ENCODE results near the gene OCA2.

The OCA2 gene

DNA sequence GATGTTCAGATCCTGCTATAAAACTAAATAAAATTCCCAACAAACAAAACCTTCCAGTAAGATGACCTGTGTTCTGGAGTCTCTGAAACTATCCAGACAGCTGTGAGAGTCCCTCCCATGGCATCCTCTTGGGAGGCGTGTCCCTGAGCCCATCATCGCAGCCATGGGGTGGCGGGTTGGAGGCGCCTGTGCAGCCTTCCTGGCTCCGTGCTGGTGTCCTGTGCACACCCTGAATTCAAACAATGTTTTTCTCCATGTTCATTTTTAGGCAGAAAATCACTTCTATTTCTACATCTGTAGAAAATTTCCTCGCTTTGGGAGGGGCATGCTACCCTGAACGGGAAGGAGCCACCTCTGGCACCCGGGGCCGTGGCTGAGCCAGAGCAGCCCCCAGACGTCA is 19.4 kb upstream of the OCA2 start:
- DNase-seq = no peak

DNA sequence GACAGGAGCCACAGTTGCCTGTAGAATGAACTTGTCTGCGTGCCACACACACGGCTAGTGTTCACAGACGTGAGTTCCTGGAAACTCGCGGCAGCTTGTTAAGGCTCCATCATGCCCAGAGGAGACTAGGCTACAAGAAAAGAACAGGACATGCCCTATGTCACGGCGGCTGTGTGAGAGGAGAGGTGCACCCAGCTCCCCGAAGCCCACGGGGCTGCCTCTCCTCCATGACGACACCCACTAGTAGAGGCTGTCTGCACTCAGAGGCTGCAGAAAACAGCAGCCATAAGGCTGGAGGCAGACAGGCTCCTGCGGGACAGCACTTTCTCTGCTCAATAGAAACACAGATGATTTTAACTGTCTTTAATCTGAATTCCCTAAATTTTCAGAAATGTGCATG is 19.0 kb upstream of the OCA2 start:
- DNase-seq = no peak

DNA sequence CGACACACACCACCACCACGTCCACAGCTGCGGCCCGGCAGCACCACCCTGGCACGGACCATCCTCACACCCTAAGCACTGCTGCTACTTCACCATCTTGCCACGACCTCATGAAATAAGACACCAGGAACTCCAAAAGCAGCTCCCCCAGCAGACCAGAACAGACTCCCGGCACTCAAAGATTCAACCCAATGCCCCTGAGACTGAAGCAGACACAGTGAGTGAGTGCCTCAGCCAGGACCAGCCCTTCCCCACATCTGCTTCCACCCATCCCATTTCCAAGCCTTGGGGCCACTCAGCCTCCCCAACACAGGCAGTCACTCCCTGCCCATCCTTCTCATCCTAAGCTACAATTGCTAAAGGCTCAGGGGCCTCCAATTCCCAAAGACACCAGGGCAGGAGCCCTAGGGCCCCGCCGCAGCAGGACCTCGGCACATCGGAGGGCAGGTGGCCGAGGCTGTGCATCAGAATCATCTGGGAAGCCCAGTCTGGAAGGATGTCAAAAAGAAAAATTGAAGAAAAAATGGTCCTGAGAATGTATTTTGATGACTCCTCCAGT is 18.4 kb upstream of the OCA2 start:
- DNase-seq = no peak

DNA sequence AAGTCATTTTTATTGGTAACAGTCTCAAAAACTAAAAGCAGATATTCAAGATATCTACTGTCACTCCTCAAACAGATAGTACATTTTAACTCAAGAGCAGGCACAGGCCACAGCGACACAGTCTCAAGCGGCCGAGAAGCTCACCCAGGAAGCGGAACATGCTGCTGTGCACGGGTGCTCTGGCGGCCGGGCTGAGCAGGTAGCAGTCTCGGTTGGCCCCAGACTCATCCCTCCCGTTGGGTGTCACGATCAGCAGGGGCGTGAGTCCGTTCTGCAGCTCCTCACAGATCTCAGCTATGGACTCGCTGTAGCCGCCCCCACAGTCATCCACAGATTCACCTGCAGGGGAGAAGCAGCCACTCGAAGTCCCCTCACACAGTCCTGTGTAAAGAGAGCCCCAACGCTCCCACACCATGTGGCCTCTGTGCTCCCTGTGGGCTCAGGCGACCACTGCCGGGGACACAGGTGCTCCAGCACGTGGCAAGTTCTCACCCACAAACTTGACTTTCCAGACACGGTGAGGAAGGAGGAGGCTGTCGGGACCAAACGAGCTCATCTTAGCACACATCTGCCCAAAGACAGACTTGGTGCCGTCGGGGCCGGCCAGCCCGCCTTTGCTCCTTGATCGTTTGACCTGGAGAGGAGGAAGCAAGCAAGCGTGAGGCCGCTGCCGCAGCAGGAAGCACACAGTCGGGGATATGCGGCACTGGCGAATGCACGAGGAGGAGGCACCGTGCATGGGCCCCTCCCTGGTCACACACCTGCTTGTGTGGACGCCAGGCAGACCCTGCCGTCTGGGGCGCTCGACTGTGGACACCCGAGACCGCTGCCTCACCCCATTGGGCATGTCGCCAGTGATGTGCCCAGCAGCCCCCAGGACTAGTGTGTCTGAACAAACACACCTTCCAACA is 17.7 kb upstream of the OCA2 start:
- no peak for DNase-seq

DNA sequence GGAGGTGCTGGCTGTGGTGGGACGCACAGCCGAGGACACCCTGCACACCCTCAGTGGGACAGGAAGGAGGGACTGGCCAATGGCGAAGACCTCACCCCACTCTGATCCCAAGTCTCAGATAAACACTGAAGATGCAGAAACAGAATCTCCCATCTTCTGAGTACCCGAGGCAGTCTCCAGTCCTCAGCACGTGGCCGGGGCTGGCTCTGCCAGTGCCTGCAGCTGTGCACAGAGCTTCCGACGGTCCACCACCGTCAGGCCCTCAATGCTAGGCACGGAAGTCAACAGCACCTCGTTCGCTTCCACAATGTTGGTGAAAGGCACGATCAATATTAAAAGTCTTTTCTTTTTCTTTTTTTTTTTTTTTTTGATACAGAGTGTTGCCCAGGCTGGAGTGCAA is 16.8 kb upstream of the OCA2 start:
- DNase-seq = no peak

DNA sequence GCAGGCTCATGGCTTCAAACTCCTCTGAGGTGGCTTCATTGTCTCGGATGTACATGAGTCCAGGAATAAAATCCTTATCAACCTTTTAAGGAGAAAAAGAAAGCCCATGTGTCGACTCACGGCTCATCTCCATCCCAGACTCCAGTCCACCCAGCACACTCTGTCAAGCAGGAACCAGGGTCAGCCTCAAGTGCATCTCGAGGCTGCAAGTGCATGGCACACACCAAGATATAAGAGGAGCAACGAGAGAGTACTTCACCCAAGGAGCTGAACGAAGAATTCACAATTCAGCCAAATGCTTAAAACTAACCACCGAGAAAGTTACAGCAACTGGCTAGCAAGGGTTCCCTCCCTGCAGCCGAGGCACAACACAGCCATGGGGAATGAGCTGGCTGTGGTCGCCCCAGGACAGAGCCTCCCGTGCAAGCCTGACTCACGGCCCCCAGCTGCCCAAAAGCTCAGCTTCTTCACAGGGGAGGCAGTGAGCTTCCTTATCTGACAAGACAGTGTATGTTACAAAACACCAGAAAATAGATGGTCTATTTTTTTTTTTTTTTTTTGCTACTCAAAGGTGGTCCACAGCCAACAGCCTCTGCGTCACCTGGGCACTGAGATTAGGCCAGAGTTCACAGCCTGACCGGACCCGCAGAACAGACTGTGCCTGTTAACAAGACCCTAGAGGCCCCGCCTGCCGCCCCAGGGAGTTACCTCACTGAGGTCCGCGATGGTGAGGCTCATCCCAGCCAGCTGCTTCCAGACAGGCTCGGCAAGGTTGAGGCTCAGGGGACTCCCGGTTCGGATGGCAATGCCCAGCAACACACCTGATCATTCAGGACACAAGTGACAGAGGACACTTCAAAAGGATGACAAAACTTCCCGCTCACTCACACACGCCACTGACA is 15.9 kb upstream of the OCA2 start:
- DNase-seq = no peak

DNA sequence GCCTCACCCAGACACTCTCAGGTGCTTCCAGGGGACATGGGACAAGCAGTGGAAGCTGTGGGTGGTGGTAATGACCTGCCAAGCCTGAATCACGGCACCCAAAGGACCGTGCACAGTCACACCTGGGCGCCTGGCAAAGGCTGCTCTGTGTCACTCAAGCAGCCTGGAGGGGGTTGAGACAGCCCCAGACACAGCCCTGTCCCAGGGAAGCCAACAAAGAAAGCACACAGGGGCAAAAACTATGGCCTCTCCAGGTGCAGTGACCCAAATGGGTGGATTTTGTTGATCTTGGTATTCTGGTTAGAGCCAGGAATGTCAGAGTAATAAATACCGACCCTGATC is 15.0 kb upstream of the OCA2 start:
- no peak for DNase-seq

DNA sequence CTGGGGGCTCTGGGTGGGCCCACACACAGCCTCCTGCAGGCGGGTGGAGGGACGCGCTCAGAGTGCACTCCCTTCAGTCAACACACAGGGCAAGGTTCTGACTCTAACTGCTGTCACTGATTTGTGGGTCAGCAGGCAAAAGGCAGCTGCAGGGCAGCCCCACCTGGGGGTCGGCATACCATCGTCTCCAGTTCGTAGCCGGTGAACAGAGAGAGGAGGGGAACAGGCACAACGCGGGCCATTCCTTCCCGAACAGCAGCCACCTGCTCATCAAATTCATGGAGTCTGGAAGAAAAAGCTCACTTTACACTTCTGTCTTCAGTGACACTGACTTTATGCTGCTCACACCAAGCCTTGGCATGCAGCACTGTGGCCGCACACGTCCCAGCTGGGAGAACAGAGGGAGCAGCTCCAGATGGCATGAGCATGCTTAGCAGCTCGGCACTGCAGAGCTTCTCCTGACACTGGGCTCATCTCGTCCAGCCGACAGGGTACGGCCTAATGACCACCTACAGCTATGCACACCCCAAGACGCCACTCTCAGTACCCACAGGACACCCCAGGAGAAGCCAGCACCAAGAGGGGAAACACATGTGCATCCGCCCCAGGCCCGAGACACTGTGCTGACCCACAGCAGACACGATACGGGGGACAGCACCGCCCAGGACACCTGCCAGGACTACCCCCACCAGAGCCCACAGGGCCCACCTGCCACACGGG is 14.4 kb upstream of the OCA2 start:
- no peak for DNase-seq

DNA sequence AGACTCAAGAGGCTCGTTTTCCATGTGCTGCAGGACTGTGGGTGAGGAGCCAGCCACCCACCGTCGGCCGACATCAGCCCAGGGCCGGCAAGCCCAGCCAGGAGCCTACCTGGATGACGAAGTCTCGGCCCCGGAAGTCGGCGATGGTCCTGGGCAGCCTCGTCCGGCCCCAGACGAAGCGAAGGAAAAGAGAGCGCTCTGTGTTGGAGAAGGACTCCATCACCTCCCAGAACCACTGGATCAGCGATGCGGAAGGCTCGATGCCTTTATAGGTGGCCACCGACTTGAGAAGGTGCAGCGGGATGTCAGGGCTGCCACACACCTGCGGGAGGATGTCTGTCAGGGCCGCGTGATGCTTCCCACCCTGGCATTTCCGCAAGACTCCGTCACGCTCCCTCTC is 13.8 kb upstream of the OCA2 start:
- DNase-seq = no peak

DNA sequence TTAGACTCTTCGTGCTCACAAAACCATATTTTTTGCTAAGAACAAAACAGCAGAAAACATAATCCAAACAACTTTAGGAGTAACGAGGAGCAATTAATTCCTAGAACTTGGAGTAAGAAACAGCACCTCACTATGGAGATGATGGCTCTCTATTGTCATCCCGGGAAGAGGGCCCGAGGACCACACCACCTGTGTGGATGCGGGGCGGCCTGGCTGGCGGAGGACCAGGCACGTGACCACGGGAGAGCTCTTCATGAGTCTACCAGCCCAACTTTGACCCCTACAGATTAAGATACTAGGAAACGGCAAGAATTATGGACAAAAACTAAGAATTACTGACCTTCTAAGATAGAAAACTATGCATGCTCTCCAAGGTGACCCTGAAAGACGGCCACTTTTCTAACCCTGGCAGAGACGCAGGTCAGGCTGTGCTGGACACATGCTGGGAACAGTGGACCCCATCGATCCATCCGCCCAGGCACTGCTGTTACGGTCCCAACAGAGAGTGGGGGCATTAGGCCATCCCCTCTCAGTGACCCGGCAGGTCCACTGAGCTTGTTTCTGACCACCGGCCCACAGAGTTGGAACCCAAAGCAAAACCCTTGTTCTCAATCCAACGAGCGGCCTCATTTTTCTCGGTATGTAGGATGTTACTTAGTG is 13.1 kb upstream of the OCA2 start:
- DNase-seq = no peak

DNA sequence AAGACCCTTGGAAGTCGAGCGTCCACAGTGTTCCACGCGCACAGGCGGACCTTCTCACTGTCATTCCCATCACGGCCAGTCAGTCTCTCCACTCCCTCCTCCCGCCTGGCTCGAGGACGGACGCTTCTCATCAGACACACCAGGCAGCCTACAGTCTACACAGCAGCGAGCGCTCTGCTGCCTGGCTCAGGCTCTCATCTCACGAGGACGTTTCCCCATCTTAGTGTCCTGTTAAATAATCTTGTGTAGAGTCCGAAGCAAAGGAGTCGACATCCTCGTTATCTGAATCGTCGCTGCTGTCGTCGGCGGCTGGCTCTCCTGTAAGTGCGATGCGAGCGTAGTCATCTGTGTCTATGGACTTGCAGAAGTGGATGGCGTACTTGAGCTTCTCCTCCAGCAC is 12.4 kb upstream of the OCA2 start:
- DNase-seq = no peak

DNA sequence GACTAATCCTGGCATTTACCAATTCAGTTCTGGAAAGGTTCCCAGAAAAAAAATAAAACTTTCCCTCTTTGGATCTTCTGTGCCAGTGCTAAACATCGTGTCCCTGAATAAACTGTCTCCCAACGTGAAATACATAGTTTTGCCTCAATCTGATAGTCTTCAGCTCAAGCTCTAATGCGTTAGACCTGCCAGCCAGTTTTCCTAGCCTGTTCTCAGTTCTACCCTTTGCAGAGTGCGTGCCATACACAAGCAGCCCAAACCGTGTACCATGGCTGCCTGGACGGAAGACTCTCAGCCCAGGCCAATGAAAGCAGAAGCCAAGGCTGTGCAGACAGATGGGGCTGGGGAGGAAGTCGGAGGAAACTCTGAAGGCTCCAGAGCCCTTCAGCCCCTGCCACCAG is 11.4 kb upstream of the OCA2 start:
- DNase-seq = no peak

DNA sequence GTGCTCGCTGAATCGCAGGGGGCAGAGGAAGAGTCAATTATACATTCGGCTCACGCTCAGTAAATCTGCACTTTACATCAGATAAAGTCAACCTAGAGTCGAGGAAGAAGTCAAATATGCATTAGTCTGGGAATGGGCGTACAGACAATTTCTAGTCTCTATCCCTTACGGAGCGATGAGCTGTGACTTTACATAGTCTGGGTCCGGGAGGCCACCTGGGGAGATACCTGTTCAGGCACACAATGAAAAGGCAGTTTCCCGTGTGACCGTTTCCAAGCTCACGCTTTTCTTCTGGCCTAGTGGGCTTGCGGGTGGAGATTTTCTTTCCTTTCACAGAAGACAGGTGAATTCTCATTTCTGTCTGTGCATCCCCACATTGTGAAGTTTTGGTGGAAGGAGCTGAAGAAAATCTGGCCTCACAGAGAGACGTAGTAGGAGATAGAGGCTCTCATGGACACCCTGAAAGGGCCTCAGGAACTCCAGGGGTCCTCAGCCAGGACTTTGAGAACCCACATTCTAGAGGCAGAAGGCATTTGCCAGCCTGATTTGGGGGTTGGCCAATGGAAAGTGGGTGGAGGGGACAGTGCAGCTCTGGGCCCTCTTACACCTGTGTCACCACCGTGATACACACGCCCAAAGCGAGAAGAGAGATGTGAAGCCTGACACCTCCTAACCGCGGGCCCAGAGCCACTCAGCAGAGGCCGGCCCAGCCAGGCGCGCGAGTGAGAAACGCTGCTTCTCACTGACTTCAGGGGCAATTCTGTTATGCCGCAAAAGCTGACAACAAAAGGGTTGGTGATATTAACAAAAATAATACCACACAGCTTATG is 10.7 kb upstream of the OCA2 start:
- no peak for DNase-seq

DNA sequence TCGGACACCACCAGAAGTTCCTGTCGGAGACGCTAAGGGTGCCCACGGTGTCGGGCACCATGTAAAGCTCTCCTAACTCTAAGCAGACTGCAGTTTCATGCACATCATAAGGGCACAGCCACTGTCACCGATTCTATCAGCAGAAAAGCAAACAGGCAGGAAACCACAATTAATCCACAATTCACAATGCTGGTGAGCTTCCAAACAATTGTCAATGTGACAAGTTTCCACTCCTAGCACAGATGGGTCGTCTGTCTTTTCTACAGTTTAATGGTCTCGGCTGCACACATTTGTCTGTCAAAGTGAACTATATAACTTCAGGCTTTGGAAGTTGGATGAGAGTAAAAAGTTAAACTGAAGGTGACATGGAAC is 8.8 kb upstream of the OCA2 start:
- no peak for DNase-seq

DNA sequence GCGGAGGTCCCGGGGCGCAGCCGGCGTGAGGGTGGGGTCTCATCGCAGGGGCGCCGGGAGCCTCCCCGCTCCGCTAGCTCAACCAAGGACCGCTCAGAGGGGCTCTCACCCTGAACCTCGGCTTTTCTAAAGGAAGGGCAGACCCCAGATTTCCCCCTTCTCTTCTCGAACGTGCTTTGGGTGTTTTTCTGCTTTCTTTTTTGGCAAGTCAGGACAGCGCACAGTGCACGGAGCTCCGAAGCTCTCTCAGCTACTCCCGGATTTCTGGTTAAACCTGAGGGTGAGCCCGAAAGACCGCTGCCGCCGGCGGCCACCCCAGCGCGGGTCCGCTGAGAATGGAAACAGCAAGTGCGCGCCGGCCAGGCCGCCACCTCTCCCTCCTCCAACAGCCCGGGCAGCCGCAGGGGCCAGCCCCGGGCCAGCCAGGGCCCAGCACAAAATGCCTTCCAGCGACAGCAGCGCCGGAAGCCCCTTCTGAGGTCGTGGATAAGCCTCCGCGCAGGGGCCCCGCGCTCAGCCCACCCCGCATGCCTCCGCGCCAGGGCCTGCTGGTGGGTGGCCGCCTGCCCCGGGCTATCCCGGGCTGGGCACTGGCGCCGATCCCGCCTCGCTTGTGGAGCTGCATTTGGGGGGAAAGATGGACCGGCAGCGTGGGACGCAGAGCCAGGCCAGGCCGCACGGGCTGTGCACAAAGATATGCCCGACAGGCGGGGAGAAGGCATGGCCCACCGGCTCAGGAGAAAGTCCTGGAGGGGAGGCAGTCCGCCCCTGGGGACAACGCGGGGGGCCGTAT is 8.2 kb upstream of the OCA2 start:
- no peak for DNase-seq

DNA sequence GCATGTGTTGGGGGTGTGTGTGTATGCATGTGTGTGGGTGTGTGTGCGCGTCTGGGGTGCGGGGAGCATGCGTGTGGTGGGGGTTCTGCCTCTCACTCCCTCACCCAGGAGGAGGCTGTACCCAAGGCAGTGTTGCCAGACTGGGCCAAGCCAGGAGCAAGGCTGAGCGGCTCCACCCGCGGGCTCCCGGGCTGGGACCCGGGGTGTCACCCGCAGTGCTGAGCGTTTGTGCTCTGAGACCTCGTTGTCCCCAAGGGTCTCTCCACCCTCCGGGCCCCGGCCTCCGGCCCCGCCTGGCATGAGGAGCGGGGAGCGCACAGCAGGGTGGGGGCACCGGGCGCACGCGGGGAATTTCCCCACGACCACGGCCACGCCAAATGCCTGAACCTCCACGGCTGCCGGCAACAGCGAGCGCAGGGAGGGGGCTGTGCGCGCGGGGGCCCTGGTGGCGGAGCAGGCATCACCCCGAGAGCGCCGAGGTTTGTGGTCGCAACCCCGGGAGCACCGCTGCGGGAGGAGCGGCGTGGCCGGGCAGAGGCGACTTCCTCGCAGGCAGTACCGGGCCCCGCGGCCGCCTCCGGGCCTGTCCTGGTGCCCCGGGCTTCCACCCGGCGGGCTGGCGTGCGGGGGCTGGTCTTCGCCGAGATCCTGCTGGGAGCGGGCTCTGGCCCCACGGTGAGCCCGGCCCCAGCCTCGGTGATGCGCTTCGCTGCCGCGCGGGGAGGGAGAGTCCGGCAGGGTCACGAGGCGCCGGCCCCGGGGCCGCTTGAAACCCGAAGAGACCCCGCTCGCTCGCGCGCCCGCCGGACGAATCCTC is 7.4 kb upstream of the OCA2 start:
- DNase-seq = no peak

DNA sequence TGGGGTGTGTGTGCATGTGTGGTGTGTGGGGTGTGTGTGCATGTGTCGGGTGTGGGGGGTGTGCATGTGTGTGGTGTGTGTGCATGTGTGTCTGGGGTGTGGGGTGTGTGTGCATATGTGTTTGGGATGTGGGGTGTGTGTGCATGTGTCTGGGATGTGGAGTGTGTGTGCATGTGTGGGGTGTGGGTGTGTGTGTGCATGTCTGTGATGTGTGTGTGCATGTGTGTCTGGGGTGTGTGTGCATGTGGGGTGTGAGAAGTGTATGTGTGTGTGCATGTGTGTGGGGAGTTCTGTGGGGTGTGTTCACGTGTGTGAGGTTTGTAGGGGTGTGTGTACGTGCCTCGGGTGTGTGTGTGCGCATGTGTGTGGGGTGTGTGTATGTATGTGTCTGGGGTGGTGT is 6.7 kb upstream of the OCA2 start:
- no peak for DNase-seq

DNA sequence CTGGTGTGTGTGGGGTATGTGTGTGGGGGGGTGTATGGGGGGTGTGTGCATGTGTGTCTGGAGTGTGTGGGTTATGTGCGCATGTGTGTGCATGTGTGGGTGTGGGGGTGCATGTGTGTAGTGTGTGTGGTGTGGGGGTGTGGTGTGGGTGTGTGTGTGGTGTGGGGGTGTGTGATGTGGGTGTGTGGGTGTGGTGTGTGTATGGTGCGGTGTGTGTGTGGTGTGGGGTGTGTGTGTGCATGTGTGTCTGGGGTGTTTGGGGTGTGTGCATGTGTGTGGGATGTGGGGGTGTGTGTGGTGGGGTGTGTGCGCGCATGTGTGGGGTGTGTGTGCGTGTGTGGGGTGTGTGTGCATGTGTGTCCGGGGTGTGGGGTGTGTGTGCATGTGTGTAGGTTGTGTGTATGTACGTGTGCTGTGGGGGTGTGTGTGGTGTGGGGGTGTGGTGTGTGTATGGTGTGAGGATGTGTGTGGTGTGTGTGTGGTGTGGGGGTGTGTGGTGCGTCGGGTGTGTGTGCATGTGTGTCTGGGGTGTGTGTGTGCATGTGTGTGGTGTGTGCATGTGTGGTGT is 6.2 kb upstream of the OCA2 start:
- DNase-seq = no peak

DNA sequence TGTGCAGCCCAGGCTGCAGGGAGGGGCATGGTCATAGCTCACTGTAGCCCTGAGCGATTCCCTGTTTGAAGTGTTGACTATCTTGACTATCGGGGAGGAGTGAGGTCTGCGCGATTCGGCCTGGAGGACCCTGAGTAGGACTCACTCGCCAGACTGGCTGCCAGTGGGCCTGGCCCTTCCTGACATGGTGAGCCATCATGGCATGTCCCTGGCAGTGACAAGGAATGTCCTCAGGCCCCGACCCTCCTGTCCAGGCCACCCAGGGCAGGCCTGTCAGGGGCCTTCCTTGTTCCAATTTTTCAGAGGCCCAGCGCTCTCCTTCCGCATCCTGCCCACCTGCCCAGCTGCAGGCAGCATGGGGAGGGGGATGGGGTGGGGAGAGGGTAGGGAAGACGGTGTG is 5.2 kb upstream of the OCA2 start:
- no peak for DNase-seq

DNA sequence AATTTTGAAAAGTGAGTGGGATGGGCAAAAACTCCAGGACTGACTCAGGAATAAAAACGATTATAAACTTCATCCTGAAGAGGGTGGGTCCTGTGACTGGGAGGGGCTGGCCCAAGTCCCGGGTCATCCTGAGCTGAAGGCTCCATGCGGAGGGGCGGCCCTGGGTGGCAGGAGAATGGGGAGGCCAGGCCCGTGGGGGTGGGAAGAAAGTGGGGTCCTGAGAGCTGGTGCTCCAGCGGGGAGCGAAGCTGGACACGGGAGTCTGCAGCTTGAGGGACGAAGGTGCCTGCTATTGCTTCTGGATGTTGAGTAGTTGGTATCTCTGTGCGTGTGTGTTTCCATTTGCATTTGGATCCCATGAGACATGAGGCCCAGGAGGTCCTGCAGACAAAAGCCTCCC is 4.7 kb upstream of the OCA2 start:
- no peak for DNase-seq
